HG03432 (cell line): Measurements from ENCODE around the gene RHOC.

Source experiments
- ATAC-seq: cut with Tn5 transposase; IDR thresholded peaks from one replicate; pipeline ENCODE4 v1.9.1; 2021; ENCODE audit warnings: mild to moderate bottlenecking, moderate library complexity; ENCODE audit not compliant: unreplicated experiment

The RHOC gene

GRCh38 chr1:112702420-112703261 is 4.3 kb downstream of the RHOC start:
- no peak for ATAC-seq

DNA sequence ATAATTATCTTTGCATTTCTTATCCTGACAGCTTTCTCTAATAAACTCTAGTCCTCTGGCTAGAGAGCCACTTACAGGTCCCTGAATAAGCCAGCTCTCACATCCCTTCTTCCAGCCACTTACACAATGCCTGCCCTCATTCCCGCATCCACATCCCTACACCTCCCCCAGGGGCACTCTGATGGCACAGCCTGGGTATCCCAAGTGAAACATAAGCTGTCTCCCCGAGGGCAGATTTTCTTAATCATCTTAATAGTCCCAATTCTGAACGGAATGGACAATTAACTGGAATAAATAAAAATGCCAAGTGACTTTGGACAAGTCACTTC is 4.9 kb downstream of the RHOC start:
- no peak for ATAC-seq

DNA sequence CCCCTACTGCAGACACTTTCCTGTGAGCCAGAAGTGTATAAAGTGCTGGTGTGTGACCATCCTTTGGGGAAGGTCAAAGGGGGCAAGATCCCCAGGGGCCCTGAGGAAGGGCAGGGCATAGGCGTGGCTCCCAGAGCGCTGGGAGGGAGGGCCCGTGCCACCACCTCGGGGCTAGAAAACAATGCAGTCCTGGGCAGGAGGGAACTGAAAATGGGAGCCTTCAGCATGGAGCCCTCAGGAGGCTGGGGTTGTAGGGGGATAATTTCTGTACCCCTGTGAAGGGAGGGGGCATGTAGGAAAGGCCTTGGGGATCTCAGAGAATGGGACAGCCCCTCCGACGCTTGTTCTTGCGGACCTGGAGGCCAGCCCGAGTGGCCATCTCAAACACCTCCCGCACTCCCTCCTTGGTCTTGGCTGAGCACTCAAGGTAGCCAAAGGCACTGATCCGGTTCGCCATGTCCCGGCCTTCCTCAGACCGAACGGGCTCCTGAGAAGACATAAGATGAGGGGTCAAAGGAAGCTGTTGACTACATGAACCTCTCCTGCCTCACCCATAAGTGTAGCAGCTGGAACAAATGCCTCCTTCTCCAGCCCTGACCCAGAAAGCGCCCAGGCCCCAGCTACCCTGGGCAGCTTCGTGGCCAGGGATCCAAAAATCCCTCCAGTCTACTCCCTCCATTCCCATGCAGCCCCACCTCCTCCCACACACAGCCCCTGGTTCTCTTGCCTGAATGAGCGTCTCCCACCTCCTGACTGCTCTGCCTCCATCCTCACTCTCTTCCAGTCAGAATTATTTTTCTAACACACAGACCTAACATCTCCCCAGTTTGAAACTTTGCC is 5.5 kb downstream of the RHOC start:
- no peak for ATAC-seq

DNA sequence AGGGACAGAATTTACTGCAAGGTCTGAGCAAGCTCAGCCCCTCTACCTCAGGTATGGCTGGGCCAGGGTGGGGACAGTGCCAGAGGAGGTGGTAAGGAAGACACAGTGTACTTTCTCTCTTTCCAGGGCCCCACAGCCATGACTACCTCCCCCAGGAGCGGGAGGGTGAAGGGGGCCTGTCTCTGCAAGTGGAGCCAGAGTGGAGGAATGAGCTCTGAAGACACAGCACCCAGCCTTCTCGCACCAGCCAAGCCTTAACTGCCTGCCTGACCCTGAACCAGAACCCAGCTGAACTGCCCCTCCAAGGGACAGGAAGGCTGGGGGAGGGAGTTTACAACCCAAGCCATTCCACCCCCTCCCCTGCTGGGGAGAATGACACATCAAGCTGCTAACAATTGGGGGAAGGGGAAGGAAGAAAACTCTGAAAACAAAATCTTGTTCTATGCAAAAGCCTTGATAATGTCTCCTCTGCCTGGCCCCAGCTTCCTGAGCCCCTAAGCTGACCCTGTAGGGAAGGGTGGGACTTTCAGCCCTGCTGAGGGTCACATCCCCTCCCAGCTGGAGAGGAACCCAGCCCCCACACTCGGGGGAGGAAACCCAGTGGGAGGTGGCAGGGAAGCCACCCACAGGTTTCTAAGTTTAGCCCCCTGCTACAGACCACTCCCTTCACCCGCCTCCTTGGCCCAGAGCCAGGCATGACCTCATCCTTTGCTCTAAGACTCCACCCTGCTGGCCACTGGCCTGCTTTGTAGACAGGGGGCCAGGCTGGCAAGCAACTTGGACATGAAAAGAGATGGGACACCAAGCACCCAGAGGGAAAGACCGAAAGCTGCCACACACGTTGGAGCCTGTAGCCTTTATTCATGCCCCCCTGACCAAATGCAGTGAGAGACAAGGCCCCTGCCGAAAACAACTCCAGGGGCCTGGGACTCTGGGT is 6.4 kb downstream of the RHOC start:
- ATAC-seq = peak; percentile 49

- no peak for ATAC-seq
Observed at GRCh38 chr1:112699425-112700144, 7.3 kb downstream of the RHOC start.

DNA sequence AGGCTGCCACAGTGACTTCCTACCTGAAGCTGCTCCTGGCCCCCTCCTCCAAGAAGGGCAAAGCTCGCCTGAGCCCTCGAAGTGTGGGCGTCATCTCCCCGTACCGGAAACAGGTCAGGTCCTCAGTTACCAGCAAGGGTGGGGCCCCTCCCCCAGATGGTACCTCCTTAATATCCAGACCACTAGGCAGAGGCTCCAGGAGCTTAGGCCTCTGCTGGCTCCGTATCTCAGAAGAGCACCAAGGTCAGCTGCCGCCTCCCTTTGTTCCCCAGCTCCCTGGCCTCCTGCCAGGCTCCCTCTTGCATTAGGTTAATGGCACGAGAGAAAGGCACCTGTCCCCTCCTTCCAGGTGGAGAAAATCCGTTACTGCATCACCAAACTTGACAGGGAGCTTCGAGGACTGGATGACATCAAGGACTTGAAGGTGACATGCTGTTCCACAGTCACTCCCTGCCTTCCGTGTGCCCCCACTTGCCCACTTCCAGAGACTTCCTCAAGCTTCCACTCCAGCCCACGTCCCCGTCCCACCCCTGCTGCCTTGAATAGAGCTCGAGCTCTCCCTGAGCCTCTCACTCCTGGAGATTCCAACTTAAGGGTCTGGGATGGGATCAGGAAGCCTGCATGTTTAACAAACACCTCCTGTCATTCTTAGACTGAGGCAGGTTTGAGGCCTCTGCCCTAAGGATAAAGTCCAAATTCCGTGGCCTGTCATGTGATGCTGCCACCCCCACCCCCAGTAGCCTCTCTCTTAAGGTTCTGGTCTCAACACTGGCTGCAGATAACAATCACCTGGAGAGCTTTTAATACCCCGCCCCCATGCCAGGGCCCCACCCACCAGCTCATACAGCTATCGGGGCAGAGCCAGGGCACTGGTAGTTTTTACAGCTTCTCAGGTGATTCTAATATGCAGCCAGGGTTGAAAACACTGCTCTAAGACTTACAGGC is 8.3 kb downstream of the RHOC start:
- no peak for ATAC-seq

- no peak for ATAC-seq
Observed at GRCh38 chr1:112697781-112698201, 9.1 kb downstream of the RHOC start.

GRCh38 chr1:112696578-112697314 is 10.2 kb downstream of the RHOC start:
- ATAC-seq = no peak

DNA sequence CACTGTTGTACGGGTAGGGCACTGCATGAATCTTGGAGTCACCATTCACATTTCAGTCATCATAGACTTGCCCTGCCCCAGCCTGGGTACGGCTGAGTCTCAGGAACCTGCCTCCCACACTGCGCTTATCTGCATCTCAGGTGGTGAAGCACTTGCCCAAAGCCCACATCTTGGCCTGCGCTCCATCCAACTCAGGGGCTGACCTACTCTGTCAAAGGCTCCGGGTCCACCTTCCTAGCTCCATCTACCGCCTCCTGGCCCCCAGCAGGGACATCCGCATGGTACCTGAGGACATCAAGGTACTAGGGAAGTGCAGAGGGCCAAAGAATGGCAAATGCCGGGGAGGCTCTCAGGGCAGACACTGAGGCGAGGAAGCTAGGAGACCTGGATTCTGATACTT is 11.7 kb downstream of the RHOC start:
- ATAC-seq = no peak

GRCh38 chr1:112694363-112694929 is 12.5 kb downstream of the RHOC start:
- no peak for ATAC-seq

- ATAC-seq = no peak
Observed at GRCh38 chr1:112693821-112694220, 13.1 kb downstream of the RHOC start.

- ATAC-seq = no peak
Observed at GRCh38 chr1:112692681-112693080, 14.2 kb downstream of the RHOC start.

DNA sequence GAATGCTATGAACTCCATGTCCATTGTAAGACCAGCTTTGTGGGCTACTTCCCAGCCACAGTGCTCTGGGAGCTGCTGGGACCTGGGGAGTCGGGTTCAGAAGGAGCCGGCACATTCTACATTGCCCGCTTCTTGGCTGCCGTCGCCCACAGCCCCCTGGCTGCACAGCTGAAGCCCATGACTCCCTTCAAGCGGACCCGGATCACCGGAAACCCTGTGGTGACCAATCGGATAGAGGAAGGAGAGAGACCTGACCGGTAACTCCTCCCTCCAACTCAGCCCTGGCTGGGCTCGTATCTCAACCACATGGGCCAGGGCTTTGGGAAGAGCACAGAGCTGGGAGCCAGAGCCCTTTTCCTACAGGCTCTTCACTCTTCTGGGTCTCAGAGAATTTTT is 17.1 kb downstream of the RHOC start:
- no peak for ATAC-seq

- ATAC-seq = no peak
Observed at GRCh38 chr1:112689196-112689841, 17.6 kb downstream of the RHOC start.

DNA sequence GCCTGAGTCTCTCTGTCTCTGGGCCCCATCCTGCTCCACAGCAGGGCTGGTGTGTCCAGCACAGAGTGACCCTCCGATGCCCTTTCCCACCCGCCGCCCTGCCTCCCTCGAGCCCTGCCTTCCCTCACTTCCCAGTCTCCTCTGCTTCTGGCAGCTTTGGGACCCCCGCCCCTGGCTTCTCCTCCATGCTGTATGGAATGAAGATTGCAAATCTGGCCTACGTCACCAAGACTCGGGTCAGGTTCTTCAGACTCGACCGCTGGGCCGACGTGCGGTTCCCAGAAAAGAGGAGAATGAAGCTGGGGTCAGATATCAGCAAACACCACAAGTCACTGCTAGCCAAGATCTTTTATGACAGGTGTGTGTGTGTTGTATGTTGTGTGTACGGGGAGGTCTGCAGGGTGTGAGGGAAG is 18.1 kb downstream of the RHOC start:
- no peak for ATAC-seq

- no peak for ATAC-seq
Observed at GRCh38 chr1:112687785-112688496, 19.0 kb downstream of the RHOC start.

DNA sequence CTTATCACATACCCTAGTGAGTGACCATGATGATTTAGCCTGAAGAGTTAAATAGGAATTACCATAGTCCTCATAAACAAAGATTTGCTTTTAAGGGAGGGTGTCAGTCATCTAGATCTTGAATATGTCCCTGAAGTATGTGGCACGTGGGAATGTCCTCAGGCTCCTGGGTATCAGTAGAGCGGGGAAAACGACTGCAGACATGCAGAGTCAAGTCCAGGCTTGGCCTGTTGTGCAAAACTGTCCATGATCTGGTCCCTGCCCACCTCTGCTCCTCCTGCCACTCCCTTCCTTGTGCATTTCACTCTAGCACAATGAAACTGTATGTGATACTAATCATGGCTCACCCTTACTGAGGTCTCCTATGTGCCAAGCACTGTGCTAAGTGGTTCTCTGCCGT is 19.6 kb downstream of the RHOC start:
- no peak for ATAC-seq
